H1 (cell line): ENCODE results near the gene NASP. TPM values are rescaled to one million over a fixed set of nuclear protein-coding genes. Genes with fewer than 3 reads are reported as not detected.

Experiments used
- ASH2L ChIP-seq: fragments of 200-600, 300-600 bp; sonication (generic); IDR thresholded peaks from one replicate; pipeline ENCODE4 v1.7.1; 2017; ENCODE audit warnings: low read length
- BRCA1 ChIP-seq: IDR thresholded peaks from 2 replicates; pipeline ENCODE4 v1.6.1; 2012; ENCODE audit warnings: low read depth, low read length, improper control_type of control experiment
- CBX5 ChIP-seq: fragments of 300-800, 300-1000 bp; sonication (generic); IDR thresholded peaks from 2 replicates; pipeline ENCODE4 v1.7.1; 2016; ENCODE audit warnings: antibody characterized with exemption, low read length, low read depth
- CHD1 ChIP-seq: IDR thresholded peaks from 2 replicates; pipeline ENCODE4 v1.6.1; 2012; ENCODE audit warnings: low read depth, low read length, improper control_type of control experiment
- CHD2 ChIP-seq: IDR thresholded peaks from 2 replicates; pipeline ENCODE4 v1.6.1; 2012; ENCODE audit warnings: low read length, improper control_type of control experiment
- E2F6 ChIP-seq: IDR thresholded peaks from 2 replicates; pipeline ENCODE4 v1.6.1; 2012; ENCODE audit warnings: inconsistent platforms
- EP300 ChIP-seq, 2 experiments: IDR thresholded peaks; 1 replicate in 1 of 2; 2 replicates in 1 of 2; pipeline ENCODE4 v1.6.1; 2011 to 2012; ENCODE audit warnings: low read depth in 2 of 2, low read length in 2 of 2, mild to moderate bottlenecking in 2 of 2, borderline replicate concordance in 1 of 2, inconsistent platforms in 1 of 2, moderate library complexity in 1 of 2
- KDM4A ChIP-seq: IDR thresholded peaks from one replicate; pipeline ENCODE4 v1.7.1; 2012; ENCODE audit warnings: low read depth, mild to moderate bottlenecking, moderate library complexity, low read length, inconsistent platforms; ENCODE audit not compliant: severe bottlenecking
- KDM5A ChIP-seq: fragments of 200-600 bp; IDR thresholded peaks from 2 replicates; pipeline ENCODE4 v1.7.1; 2012; ENCODE audit warnings: mild to moderate bottlenecking, low read length, inconsistent platforms, mixed read lengths
- MAFK ChIP-seq: IDR thresholded peaks from 2 replicates; pipeline ENCODE4 v1.6.1; 2012; ENCODE audit warnings: low read depth, mild to moderate bottlenecking, improper control_type of control experiment, low read length
- NRF1 ChIP-seq: IDR thresholded peaks from 2 replicates; pipeline ENCODE4 v1.6.1; 2011; ENCODE audit warnings: mild to moderate bottlenecking, low read depth, low read length, improper control_type of control experiment
- POLR2A ChIP-seq, 2 experiments: IDR thresholded peaks; 1 replicate in 1 of 2; 2 replicates in 1 of 2; pipeline ENCODE4 v1.6.1; 2011; ENCODE audit warnings: low read depth in 2 of 2, low read length in 2 of 2, mild to moderate bottlenecking in 2 of 2; ENCODE audit errors: control extremely low read depth in 1 of 2
- RAD21 ChIP-seq, 2 experiments: IDR thresholded peaks in 1 of 2; conservative IDR thresholded peaks in 1 of 2; 2 replicates each; pipeline ENCODE4 v1.6.1; 2011; ENCODE audit warnings: low read depth in 2 of 2, low read length in 2 of 2, improper control_type of control experiment in 1 of 2, inconsistent platforms in 1 of 2, mild to moderate bottlenecking in 1 of 2, moderate library complexity in 1 of 2
- RNF2 ChIP-seq: fragments of 200-900, 300-1000 bp; sonication (generic); IDR thresholded peaks from 2 replicates; pipeline ENCODE4 v1.7.1; 2016; ENCODE audit warnings: borderline replicate concordance, low read depth, mild to moderate bottlenecking, antibody characterized with exemption, low read length; ENCODE audit not compliant: poor library complexity, severe bottlenecking; ENCODE audit errors: missing control alignments
- SIRT6 ChIP-seq: IDR thresholded peaks from one replicate; pipeline ENCODE4 v1.7.1; 2012; ENCODE audit warnings: low read length, inconsistent platforms
- SIX5 ChIP-seq: IDR thresholded peaks from 2 replicates; pipeline ENCODE4 v1.6.1; 2011; ENCODE audit warnings: mild to moderate bottlenecking, low read depth, low read length
- SP2 ChIP-seq: IDR thresholded peaks from 2 replicates; pipeline ENCODE4 v1.6.1; 2012; ENCODE audit warnings: mild to moderate bottlenecking, low read length, inconsistent platforms
- SP4 ChIP-seq: IDR thresholded peaks from 2 replicates; pipeline ENCODE4 v1.6.1; 2012; ENCODE audit warnings: low read length, inconsistent platforms
- SRF ChIP-seq: IDR thresholded peaks from 2 replicates; pipeline ENCODE4 v1.6.1; 2011; ENCODE audit warnings: mild to moderate bottlenecking, low read depth, low read length, moderate library complexity
- TAF7 ChIP-seq: optimal IDR thresholded peaks from 2 replicates; pipeline ENCODE3; 2011; ENCODE audit warnings: low read depth, mild to moderate bottlenecking, inconsistent platforms, low read length, moderate library complexity, borderline replicate concordance
- TBP ChIP-seq: IDR thresholded peaks from 2 replicates; pipeline ENCODE4 v1.6.1; 2011; ENCODE audit warnings: low read depth, low read length, improper control_type of control experiment
- TEAD4 ChIP-seq: IDR thresholded peaks from 2 replicates; pipeline ENCODE4 v1.6.1; 2012; ENCODE audit warnings: low read depth, low read length, inconsistent platforms, mixed read lengths
- polyA plus RNA-seq, 7 experiments: library from polyadenylated mRNA; depleted of rRNA in 3 of 7; stranded (reverse) in 5 of 7; unstranded in 2 of 7; fragments of >200 nt in 5 of 7; fragments of 200-250 nt in 2 of 7; gene quantifications; 1 replicate in 5 of 7; 2 replicates in 1 of 7; 4 replicates in 1 of 7; pipeline versions ENCODE4 v1.2.1 to v1.2.3, GENCODE V29; 2011 to 2013; ENCODE audit warnings: missing spikeins in 2 of 7, mixed read lengths in 2 of 7
- total RNA-seq: library from RNA; stranded (reverse); fragmentation: NEBNext Ultra II Directional; extraction: Animal tissue kit (Norgen Biotek cat#: 25700); gene quantifications from 2 replicates; pipeline ENCODE4 v1.2.1, GENCODE V29; 2021

The NASP gene
- total and polyA plus RNA-seq, 2 of the 8 experiments (the other 6 are each of a cell fraction or from before 2014, with no cell fraction given), result 263 to 647 TPM

GRCh38 chr1:45550401-45551351 is 33.2 kb upstream of the NASP start, which contains the start of gene AKR1A1 (continued):
- TF ChIP-seq SP4, result no peak
- no peak for TF ChIP-seq BRCA1
- TF ChIP-seq RNF2, result no peak
- peak; percentile 67 for TF ChIP-seq KDM4A
- TF ChIP-seq SP2, result no peak
- TF ChIP-seq SRF, result no peak
- no peak for TF ChIP-seq CBX5
- TF ChIP-seq CHD2, result peak; percentile 75
- no peak for TF ChIP-seq CHD1
- no peak for TF ChIP-seq RAD21 (IDR thresholded peaks at IDR 0.05 in 1 of 2, conservative IDR thresholded peaks at IDR 0.05 in 1 of 2; ENCODE audit: low read depth in 2 of 2, low read length in 2 of 2)
- peak; percentile 99 for TF ChIP-seq E2F6
- TF ChIP-seq TEAD4, result no peak
- peak; percentile 76 for TF ChIP-seq TAF7
- peak; percentile 90 for TF ChIP-seq TBP
- no peak for TF ChIP-seq ASH2L
- TF ChIP-seq SIRT6, result no peak
- no peak for TF ChIP-seq KDM5A
- TF ChIP-seq MAFK, result no peak
- TF ChIP-seq NRF1, result no peak
- TF ChIP-seq POLR2A (IDR thresholded peaks at IDR 0.05; ENCODE audit: control extremely low read depth in 1 of 2, low read depth in 2 of 2, low read length in 2 of 2), result peak; percentile 90 to 99
- no peak for TF ChIP-seq SIX5
- peak in 1 of 2 experiments; percentile 10; a peak in 1 of 3 replicates for TF ChIP-seq EP300 (IDR thresholded peaks at IDR 0.05; ENCODE audit: borderline replicate concordance in 1 of 2, low read depth in 2 of 2, low read length in 2 of 2)
